ENCODE data around the gene ETNPPL.
"Not testable (repeated sequence)": the region's sequence is repeated elsewhere in the genome, so short reads cannot be mapped to it uniquely, and the experiment has no call there.

ETNPPL gene

DNA sequence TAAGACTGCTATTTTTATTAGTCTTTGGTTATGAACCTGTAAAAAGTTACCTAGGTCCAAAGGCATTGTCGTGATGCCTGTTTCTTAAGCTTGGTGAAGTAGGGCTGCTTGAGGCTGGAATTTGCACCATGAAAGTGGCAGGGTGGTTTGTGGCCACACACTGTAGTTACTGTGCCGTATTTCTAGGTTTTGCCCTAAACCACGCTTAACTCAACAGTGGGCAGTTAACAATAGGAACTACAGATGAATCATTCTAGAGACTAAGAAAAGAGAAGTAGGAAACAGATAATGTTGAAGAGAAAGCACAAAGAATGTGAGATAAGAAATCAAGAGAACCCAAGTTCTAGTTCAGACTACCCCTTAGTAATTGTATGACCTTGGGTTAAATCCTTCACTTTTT lies 11.5 kb downstream of the ETNPPL start:
- DNase-seq, result no peak

DNA sequence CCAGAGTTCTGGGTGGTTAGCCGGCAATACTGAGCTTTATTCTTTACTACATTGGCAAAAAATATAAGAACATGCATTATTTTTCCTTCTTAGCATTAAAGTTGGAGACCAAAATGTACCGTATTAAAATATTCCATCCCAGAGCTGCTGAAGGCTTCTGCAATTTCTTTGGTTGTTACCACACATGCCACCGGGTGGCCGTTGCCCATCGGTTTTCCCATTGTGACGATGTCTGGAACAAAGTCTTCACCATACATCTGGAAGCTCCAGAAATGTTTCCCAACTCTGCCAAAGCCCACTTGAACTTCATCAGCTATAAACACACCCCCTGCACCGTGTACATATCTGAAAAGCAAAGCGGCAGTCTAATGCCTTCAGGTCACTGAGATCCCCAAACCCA lies 13.7 kb downstream of the ETNPPL start:
- no peak for DNase-seq

DNA sequence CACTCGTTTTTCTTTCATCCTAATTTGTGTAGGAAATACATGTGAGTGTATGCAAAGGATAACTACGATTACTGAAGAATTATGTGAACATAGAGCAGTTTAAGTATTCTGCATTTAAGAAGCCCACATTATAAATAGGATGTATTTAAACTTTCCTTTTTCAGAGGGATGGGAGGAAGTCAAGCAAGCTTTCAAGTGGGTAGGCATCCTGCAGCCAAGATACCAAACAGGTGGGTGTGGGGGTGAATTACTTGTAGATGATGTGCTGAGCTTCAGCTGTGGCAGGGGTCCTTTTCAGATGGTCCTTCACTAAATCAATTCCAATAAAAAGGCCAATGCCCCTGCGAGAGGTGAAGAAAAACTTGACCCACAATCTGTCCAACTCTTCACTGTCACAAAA lies 16.3 kb downstream of the ETNPPL start:
- no peak for DNase-seq

GRCh38 chr4:108744307-108744706 lies 18.5 kb downstream of the ETNPPL start:
- no peak for DNase-seq

- DNase-seq, result no peak
Measured at GRCh38 chr4:108742451-108743420, 20.1 kb downstream of the ETNPPL start.

GRCh38 chr4:108738003-108738706 lies 24.7 kb downstream of the ETNPPL start:
- no peak for DNase-seq

- no peak for DNase-seq
Measured at GRCh38 chr4:108731006-108731405, 31.8 kb downstream of the ETNPPL start.

DNA sequence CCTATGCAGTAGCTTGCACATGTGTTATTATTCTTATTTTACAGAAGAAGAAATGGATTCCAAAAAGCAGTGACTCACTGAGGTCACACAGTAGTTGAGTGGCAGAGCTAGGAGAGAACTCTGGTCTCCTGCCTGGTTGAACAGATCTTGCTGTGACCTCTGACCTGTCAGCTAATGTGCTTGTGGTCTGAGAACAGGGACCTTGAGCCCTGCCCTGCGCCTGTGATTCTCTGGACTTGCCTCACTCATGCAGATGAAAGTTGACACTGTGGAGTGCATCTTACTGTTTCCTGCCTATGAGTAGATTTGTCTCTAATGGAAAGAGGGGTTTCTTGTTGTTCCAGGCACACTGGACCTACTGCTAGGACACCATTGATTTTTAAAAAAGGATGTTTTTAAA lies 32.3 kb downstream of the ETNPPL start:
- DNase-seq, result no peak

DNA sequence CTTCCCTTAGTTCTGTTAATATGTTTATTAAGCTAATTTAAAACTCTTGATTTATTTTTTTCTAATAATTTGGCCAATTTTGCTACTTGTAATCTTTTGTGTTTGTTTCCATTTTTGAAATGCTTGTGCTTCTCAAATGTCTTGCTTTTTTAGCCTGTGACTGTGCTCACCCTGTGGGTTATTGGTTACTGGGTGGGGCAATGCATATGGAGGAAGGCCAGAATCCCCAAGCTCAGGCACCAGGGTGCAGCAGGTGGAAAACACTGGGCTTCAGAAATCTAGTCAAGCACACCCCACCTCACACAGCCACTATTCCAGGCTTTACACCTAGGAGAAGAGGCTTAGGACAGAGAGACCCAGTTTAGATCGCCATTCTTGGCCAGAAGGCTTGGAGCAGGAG lies 33.1 kb downstream of the ETNPPL start:
- no peak for DNase-seq

DNA sequence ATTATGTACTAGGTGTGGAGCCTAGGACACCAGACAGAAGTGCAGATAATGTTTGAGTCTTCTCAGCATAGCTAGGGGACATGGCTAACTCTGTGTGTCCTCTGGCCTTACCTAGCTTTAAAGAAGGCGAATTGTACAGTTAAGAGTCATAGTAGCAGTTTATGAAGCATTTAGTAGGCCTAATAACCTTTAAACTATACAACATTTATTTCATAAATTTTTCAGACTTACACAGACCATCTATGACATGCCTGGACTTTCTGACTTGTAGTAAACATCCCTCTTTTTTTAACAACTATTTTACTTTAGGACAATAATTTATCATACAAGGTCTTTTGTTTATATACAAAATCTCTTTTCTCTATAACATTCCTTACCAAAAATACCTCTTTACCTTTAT lies 37.4 kb downstream of the ETNPPL start:
- no peak for DNase-seq

GRCh38 chr4:108717386-108717785 lies 45.5 kb downstream of the ETNPPL start:
- no peak for DNase-seq

- no peak for DNase-seq
Measured at GRCh38 chr4:108716340-108716739, 46.5 kb downstream of the ETNPPL start.

GRCh38 chr4:108714880-108715279 lies 48.0 kb downstream of the ETNPPL start:
- no peak for DNase-seq

- not testable (repeated sequence) for DNase-seq
Measured at GRCh38 chr4:108710578-108710977, 52.3 kb downstream of the ETNPPL start.

GRCh38 chr4:108709722-108710121 lies 53.1 kb downstream of the ETNPPL start:
- DNase-seq, result no peak

DNA sequence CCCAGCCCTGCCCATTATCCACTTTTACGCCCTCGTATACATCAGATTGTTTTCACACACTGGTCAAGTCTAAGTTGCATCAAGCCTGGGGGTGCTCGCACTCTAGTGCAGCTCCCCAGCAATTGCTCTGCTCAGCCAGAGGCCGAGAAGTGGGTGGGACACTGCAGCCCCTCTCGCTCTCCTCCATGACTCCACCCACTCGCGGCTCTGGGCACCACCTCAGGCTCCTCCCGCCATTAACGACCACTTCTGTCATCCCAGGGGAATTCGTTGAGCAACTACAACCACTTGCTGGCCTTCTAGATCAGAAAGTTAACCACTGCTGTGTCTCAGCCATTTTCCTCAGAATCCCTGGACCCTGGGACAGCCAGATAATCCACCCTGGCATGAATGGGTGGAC lies 53.6 kb downstream of the ETNPPL start:
- DNase-seq, result no peak

- no peak for DNase-seq
Measured at GRCh38 chr4:108706289-108706688, 56.6 kb downstream of the ETNPPL start.

DNA sequence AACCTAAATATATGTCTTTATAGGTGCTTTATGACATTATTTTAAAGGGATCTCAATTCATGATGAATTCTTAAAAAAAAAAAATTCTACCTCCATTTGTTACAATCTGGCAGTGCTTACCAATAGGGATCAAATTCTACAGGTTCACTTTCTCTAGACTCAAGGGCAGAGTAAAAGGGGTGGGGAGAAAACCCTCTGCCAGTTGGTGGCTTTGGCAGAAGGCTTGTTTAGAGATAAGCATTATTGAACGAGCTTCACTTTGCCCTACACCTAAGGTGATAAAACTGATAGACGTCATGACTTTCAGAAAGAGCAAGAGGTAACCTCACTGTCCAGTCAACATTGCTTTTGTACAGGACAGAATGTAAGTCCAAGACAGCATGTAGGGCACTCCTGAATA lies 58.9 kb downstream of the ETNPPL start:
- DNase-seq, result no peak

GRCh38 chr4:108703370-108703769 lies 59.5 kb downstream of the ETNPPL start:
- no peak for DNase-seq

GRCh38 chr4:108702960-108703359 lies 59.9 kb downstream of the ETNPPL start:
- DNase-seq, result no peak

GRCh38 chr4:108700081-108700757 lies 62.6 kb downstream of the ETNPPL start:
- no peak for DNase-seq

- no peak for DNase-seq
Measured at GRCh38 chr4:108696160-108696559, 66.7 kb downstream of the ETNPPL start.

- no peak for DNase-seq
Measured at GRCh38 chr4:108695062-108695461, 67.8 kb downstream of the ETNPPL start.

- DNase-seq, result no peak
Measured at GRCh38 chr4:108694423-108694822, 68.4 kb downstream of the ETNPPL start.
